CD4-positive, alpha-beta T cell (primary cell): ENCODE measurements around the gene PNLIPRP2. TPM values are rescaled to one million over a fixed set of nuclear protein-coding genes. Genes with fewer than 3 reads are reported as not detected.

Experiments
- ATAC-seq: fragments of 200-7000 bp; cut with Tn5 transposase; one replicate; pipeline ENCODE4 v1.10.0; 2022; ENCODE audit warnings: mild to moderate bottlenecking; ENCODE audit not compliant: poor library complexity
- CTCF ChIA-PET: fragments of 350-600 bp; sonication (Branson Sonifier 250); formaldehyde crosslinking; loops from one replicate; lab custom pipeline; 2021; ENCODE audit warnings: antibody characterized with exemption, inconsistent platforms; lab: Charles Lee
- POLR2A ChIA-PET: fragments of 350-600 bp; sonication (Branson Sonifier 250); formaldehyde crosslinking; loops from one replicate; lab custom pipeline; 2021; ENCODE audit warnings: antibody characterized with exemption, inconsistent platforms; lab: Charles Lee
- DNase-seq, 14 experiments: peaks; one replicate each; pipeline ENCODE4 v3.0.0-alpha.2; 2013 to 2020; ENCODE audit warnings: mixed read lengths in 2 of 14
- H3K27ac ChIP-seq, 2 donors: one replicate each; pipeline versions ENCODE4 v1.5.1 to v1.7.0; 2013; ENCODE audit warnings: low read length in 2 of 2, low read depth in 1 of 2, mild to moderate bottlenecking in 1 of 2
- H3K27me3 ChIP-seq, 2 experiments: 1 replicate in 1 of 2; 2 replicates in 1 of 2; pipeline versions ENCODE4 v1.6.1 to v1.7.0; 2013; ENCODE audit warnings: low read length in 2 of 2, control low read depth in 1 of 2, mild to moderate bottlenecking in 1 of 2, moderate library complexity in 1 of 2; ENCODE audit not compliant: insufficient read depth in 2 of 2, control insufficient read depth in 1 of 2
- H3K36me3 ChIP-seq: one replicate; pipeline ENCODE4 v1.6.1; 2013; ENCODE audit warnings: low read length, control low read depth; ENCODE audit not compliant: insufficient read depth
- H3K4me1 ChIP-seq: one replicate; pipeline ENCODE4 v1.6.1; 2013; ENCODE audit warnings: low read length, control low read depth; ENCODE audit not compliant: insufficient read depth
- H3K4me3 ChIP-seq: one replicate; pipeline ENCODE4 v1.5.1; 2013; ENCODE audit warnings: mild to moderate bottlenecking, low read length, moderate library complexity
- H3K9me3 ChIP-seq, 2 experiments: 1 replicate in 1 of 2; 2 replicates in 1 of 2; pipeline versions ENCODE4 v1.6.1 to v1.7.0; 2013; ENCODE audit warnings: low read length in 2 of 2, mild to moderate bottlenecking in 2 of 2, control low read depth in 1 of 2, moderate library complexity in 1 of 2; ENCODE audit not compliant: control insufficient read depth in 1 of 2, insufficient read depth in 1 of 2
- H3K27ac Mint-ChIP-seq: one replicate; pipeline ENCODE4 v1.8.0; 2020; ENCODE audit warnings: mixed read lengths
- H3K27me3 Mint-ChIP-seq: one replicate; pipeline ENCODE4 v1.8.0; 2021; ENCODE audit warnings: mixed read lengths
- H3K36me3 Mint-ChIP-seq: one replicate; pipeline ENCODE4 v1.8.0; 2021; ENCODE audit warnings: low read depth, mixed read lengths
- H3K4me1 Mint-ChIP-seq: one replicate; pipeline ENCODE4 v1.8.0; 2021; ENCODE audit warnings: low read depth, mixed read lengths
- H3K4me3 Mint-ChIP-seq: one replicate; pipeline ENCODE4 v1.8.0; 2020; ENCODE audit warnings: mild to moderate bottlenecking, mixed read lengths
- H3K9me3 Mint-ChIP-seq: one replicate; pipeline ENCODE4 v1.8.0; 2020; ENCODE audit warnings: mixed read lengths
- CTCF ChIP-seq: fragments of 200-600 bp; IDR thresholded peaks from one replicate; pipeline ENCODE4 v1.8.0; 2022; ENCODE audit warnings: antibody characterized with exemption, mild to moderate bottlenecking
- intact Hi-C, 2 experiments: fragments of 100-400 bp; cut with DNase I in 1 of 2; cut with micrococcal nuclease in 1 of 2; formaldehyde crosslinking; loops; one replicate each; pipeline versions ENCODE4 v1.15.1 to v1.9.0; 2023 to 2025; cut with DNase I, micrococcal nuclease
- total RNA-seq, 174 experiments: library from RNA in 2 of 174; stranded (reverse) in 2 of 174; gene quantifications; one replicate each; pipeline ENCODE4 v1.2.3 and lab custom pipeline; 2021 to 2026

PNLIPRP2 gene
- total RNA-seq, 2 experiments from 2014 or later, result not detected

- peaks cover 0 to 3% of the 10 kb centered on the region in 2 experiments for H3K9me3 ChIP-seq
- peaks cover 2 to 21% of the 10 kb centered on the region in 2 experiments for H3K27me3 ChIP-seq
- H3K4me1 ChIP-seq, result no peaks in the 10 kb centered on the region
- Mint-ChIP-seq H3K27ac (no peak overlapping the region), H3K36me3 (no peaks in the 10 kb centered on the region), H3K4me3 (no peak overlapping the region), H3K27me3 (peaks cover 56% of the 10 kb centered on the region), H3K9me3 (no peaks in the 10 kb centered on the region), H3K4me1 (no peaks in the 10 kb centered on the region)
- H3K27ac ChIP-seq, result no peak overlapping the region
- ATAC-seq (no peak), DNase-seq (no peak)
- CTCF ChIA-PET, result no interaction called here
- POLR2A ChIA-PET, result no interaction called here
- intact Hi-C loops, result no loop called here
- H3K4me3 ChIP-seq, result no peak overlapping the region
- TF ChIP-seq CTCF, result no peak
- H3K36me3 ChIP-seq, result no peaks in the 10 kb centered on the region
Measured at GRCh38 chr10:116671274-116671926, 50.6 kb downstream of the PNLIPRP2 start.

GRCh38 chr10:116672891-116673290 lies 52.1 kb downstream of the PNLIPRP2 start:
- peaks cover 48% of the 10 kb centered on the region for H3K27me3 Mint-ChIP-seq
- no peak overlapping the region for H3K4me3 ChIP-seq
- CTCF ChIA-PET, result no interaction called here

DNA sequence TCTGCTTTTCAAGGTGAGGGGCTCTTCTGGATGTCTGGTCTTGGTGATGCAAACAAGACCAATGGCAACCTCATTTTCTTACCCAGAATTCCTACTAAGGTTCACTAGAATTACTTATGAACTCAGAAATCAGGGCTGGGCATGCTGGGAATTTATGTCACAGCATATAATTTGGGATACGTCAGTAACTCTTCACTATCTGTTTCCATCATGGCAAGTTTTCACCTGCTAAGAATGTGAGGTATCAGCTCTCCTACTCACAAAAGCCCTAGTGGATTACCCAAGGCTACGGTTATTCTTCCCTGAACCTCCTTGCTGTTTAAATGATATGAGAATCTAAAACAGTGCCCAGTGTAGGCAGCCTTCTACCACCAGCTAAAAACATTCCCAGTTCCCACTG lies 53.1 kb downstream of the PNLIPRP2 start:
- H3K9me3 ChIP-seq, result peaks cover 0 to 3% of the 10 kb centered on the region in 2 experiments
- H3K27ac ChIP-seq, result no peak overlapping the region
- Mint-ChIP-seq H3K4me3 (no peak overlapping the region), H3K27me3 (peaks cover 42% of the 10 kb centered on the region), H3K36me3 (no peaks in the 10 kb centered on the region), H3K4me1 (no peaks in the 10 kb centered on the region), H3K27ac (no peak overlapping the region), H3K9me3 (no peaks in the 10 kb centered on the region)
- POLR2A ChIA-PET, result no interaction called here
- no peak overlapping the region for H3K4me3 ChIP-seq
- H3K27me3 ChIP-seq, result peaks cover 2 to 15% of the 10 kb centered on the region in 2 experiments
- no peaks in the 10 kb centered on the region for H3K36me3 ChIP-seq
- ATAC-seq (no peak), DNase-seq (no peak)
- no peak for TF ChIP-seq CTCF
- intact Hi-C loops, result no loop called here
- CTCF ChIA-PET, result no interaction called here
- no peaks in the 10 kb centered on the region for H3K4me1 ChIP-seq

More at GRCh38 chr10:116672891-116673290, 52.1 kb downstream of the PNLIPRP2 start:
- Histone ChIP-seq H3K36me3 (no peaks in the 10 kb centered on the region), H3K4me1 (no peaks in the 10 kb centered on the region), H3K9me3 (peaks cover 0 to 3% of the 10 kb centered on the region in 2 experiments), H3K27ac (no peak overlapping the region), H3K27me3 (peaks cover 2 to 21% of the 10 kb centered on the region in 2 experiments)
- no peak for TF ChIP-seq CTCF
- no peak for DNase-seq
- Mint-ChIP-seq H3K4me1 (no peaks in the 10 kb centered on the region), H3K4me3 (no peak overlapping the region), H3K36me3 (no peaks in the 10 kb centered on the region), H3K9me3 (no peaks in the 10 kb centered on the region), H3K27ac (no peak overlapping the region)
- no peak for ATAC-seq
- intact Hi-C loops, result no loop called here
- POLR2A ChIA-PET, result no interaction called here
